ENCODE results near the gene TMCO4. TPM values are rescaled to one million over a fixed set of nuclear protein-coding genes. Genes with fewer than 3 reads are reported as not detected.

Gene TMCO4
- total and polyA plus RNA-seq, 2 of the 8 experiments (the other 6 are each of a cell fraction or from before 2014, with no cell fraction given): 3.0 to 3.1 TPM

- Histone ChIP-seq H3K14ac (ENCODE audit: insufficient read length) (no peak overlapping the region), H4K5ac (ENCODE audit: insufficient read length, low read depth, low read length) (no peak overlapping the region), H4K8ac (ENCODE audit: extremely low read depth, insufficient read depth, low read length) (no peak overlapping the region), H2BK120ac (replicated peaks; ENCODE audit: low read depth, low read length) (no peak overlapping the region), H3K18ac (ENCODE audit: extremely low read depth, low read length) (no peak overlapping the region), H3K27me3 (replicated peaks in 1 of 4; ENCODE audit: control insufficient read depth in 3 of 4, extremely low read depth in 1 of 4, insufficient read depth in 3 of 4, low read length in 3 of 4) (no peaks in the 10 kb centered on the region), H4K20me1 (replicated peaks in 1 of 2; ENCODE audit: control insufficient read depth in 1 of 2, insufficient read depth in 2 of 2, low read length in 2 of 2) (no peaks in the 10 kb centered on the region), H3K79me2 (ENCODE audit: control insufficient read depth in 1 of 2, insufficient read depth in 2 of 2, low read length in 2 of 2) (no peaks in the 10 kb centered on the region), H2BK15ac (ENCODE audit: low read length) (no peak overlapping the region), H3K4ac (replicated peaks; ENCODE audit: insufficient read length, low read depth, low read length) (no peak overlapping the region), H3K23ac (ENCODE audit: insufficient read length) (no peak overlapping the region), H3K23me2 (ENCODE audit: low read depth, low read length) (no peaks in the 10 kb centered on the region; the same call in 1 of the 2 replicates), H3K4me2 (ENCODE audit: insufficient read depth in 1 of 2, low read depth in 2 of 2, low read length in 2 of 2) (no peak overlapping the region), H3K27ac (ENCODE audit: low read depth, low read length) (no peak overlapping the region), H3K9ac (replicated peaks in 1 of 4; ENCODE audit: extremely low read depth in 1 of 4, low read depth in 3 of 4, low read length in 3 of 4) (no peak overlapping the region), H2BK12ac (ENCODE audit: low read depth, low read length) (no peak overlapping the region), H2BK5ac (ENCODE audit: low read depth, low read length) (no peak overlapping the region), H3K36me3 (ENCODE audit: control insufficient read depth in 2 of 4, insufficient read depth in 4 of 4, low read length in 3 of 4) (no peaks in the 10 kb centered on the region), H2AK5ac (ENCODE audit: low read depth, low read length) (no peak overlapping the region), H3K4me1 (replicated peaks in 1 of 4; ENCODE audit: control insufficient read depth in 3 of 4, insufficient read depth in 4 of 4, low read length in 3 of 4) (no peaks in the 10 kb centered on the region), H2BK20ac (ENCODE audit: low read length) (no peak overlapping the region), H3K79me1 (ENCODE audit: low read depth, low read length) (no peaks in the 10 kb centered on the region), H3K56ac (replicated peaks; ENCODE audit: insufficient read length, low read depth, low read length) (no peak overlapping the region), H4K91ac (replicated peaks; ENCODE audit: insufficient read length, low read length) (no peak overlapping the region), H3K9me3 (ENCODE audit: insufficient read depth in 2 of 2, low read depth in 1 of 2, low read length in 1 of 2) (no peaks in the 10 kb centered on the region; a peak in 1 of 4 replicates), H3K4me3 (ENCODE audit: extremely low read depth in 1 of 4, insufficient read depth in 2 of 4, low read depth in 3 of 4, low read length in 4 of 4) (no peak overlapping the region), H2AFZ (ENCODE audit: low read length) (no peak overlapping the region)
- ChIA-PET POLR2A (ENCODE audit: partially characterized antibody) (no interaction called here), CTCF (ENCODE audit: partially characterized antibody) (interaction anchor here (0.9 to 1.3 kb wide), 3 partner anchors 10 to 41 kb away, joined by 3 to 4 read pairs (median 3); no protein-coding TSS in a partner anchor)
- no peak for FAIRE-seq
- no peak for DNase-seq (ENCODE audit: low read depth in 1 of 2, low spot score in 2 of 2)
- 100% methylated on average over 1 of the region's 1 CpG; no CpG with 5 or more reads in 1 of the 2 experiments for WGBS, 2 experiments (ENCODE audit: extremely low coverage in 1 of 2, insufficient coverage in 1 of 2, insufficient read length in 1 of 2, insufficient replicate concordance in 2 of 2, low coverage in 1 of 2, low lambda C conversion rate in 2 of 2, missing lambda C conversion rate in 1 of 2)
- no peak for TF ChIP-seq RNF2 (IDR thresholded peaks at IDR 0.05; ENCODE audit: borderline replicate concordance, low read depth, low read length, missing control alignments, poor library complexity, severe bottlenecking)
- no peak for TF ChIP-seq TBP (IDR thresholded peaks at IDR 0.05; ENCODE audit: low read depth, low read length)
- no peak for TF ChIP-seq RXRA (IDR thresholded peaks at IDR 0.05; ENCODE audit: insufficient read depth, low read depth, low read length)
- no peak for TF ChIP-seq JUN (IDR thresholded peaks at IDR 0.05; ENCODE audit: low read depth, low read length)
- TF ChIP-seq SIX5 (IDR thresholded peaks at IDR 0.05; ENCODE audit: low read depth, low read length): no peak
- TF ChIP-seq TAF7 (optimal IDR thresholded peaks at IDR 0.05; ENCODE audit: borderline replicate concordance, low read depth, low read length): no peak
- TF ChIP-seq GTF2F1 (IDR thresholded peaks at IDR 0.05; ENCODE audit: borderline replicate concordance, low read depth, low read length): no peak
- TF ChIP-seq ATF2 (IDR thresholded peaks at IDR 0.05; ENCODE audit: low read length): no peak
Observed at GRCh38 chr1:19744886-19745285, 54.8 kb downstream of the TMCO4 start.

Data from H1 (cell line).